Parathyroid adenoma (tissue), 2 donors: ENCODE results near the gene LAMA2.

Experiments used
- H2AFZ ChIP-seq: fragments of 300-600 bp; sonication (generic); one replicate; pipeline ENCODE4 v1.7.0; 2017; ENCODE audit warnings: antibody characterized with exemption, mild to moderate bottlenecking
- H3K27ac ChIP-seq: fragments of 300-600 bp; sonication (generic); one replicate; pipeline ENCODE4 v1.7.0; 2017
- H3K27me3 ChIP-seq: fragments of 300-600 bp; sonication (generic); one replicate; pipeline ENCODE4 v1.7.0; 2017; ENCODE audit warnings: low read length; ENCODE audit not compliant: control insufficient read depth, insufficient read depth
- H3K36me3 ChIP-seq: fragments of 300-600 bp; sonication (generic); one replicate; pipeline ENCODE4 v1.7.0; 2017; ENCODE audit warnings: low read length; ENCODE audit not compliant: control insufficient read depth, insufficient read depth
- H3K4me1 ChIP-seq: fragments of 300-600 bp; sonication (generic); one replicate; pipeline ENCODE4 v1.7.0; 2017; ENCODE audit warnings: control low read depth
- H3K4me2 ChIP-seq: fragments of 300-600 bp; sonication (generic); one replicate; pipeline ENCODE4 v1.7.0; 2017; ENCODE audit warnings: low read length
- H3K4me3 ChIP-seq: fragments of 300-600 bp; sonication (generic); one replicate; pipeline ENCODE4 v1.7.0; 2017; ENCODE audit warnings: low read depth, low read length
- H3K79me2 ChIP-seq: fragments of 300-600 bp; sonication (generic); one replicate; pipeline ENCODE4 v1.7.0; 2017; ENCODE audit warnings: control low read depth
- H3K9ac ChIP-seq: fragments of 300-600 bp; sonication (generic); one replicate; pipeline ENCODE4 v1.7.0; 2017; ENCODE audit warnings: mild to moderate bottlenecking
- H3K9me3 ChIP-seq: fragments of 300-600 bp; sonication (generic); one replicate; pipeline ENCODE4 v1.7.0; 2017; ENCODE audit warnings: low read length; ENCODE audit not compliant: control insufficient read depth
- CTCF ChIP-seq: fragments of 300-600 bp; sonication (generic); IDR thresholded peaks from one replicate; pipeline ENCODE4 v1.7.0; 2017; ENCODE audit warnings: antibody characterized with exemption, mild to moderate bottlenecking
- donor health status: primary hyperparathyroidism.

Gene LAMA2

GRCh38 chr6:129105793-129106192 is 222.9 kb downstream of the LAMA2 start:
- no peak overlapping the region for H3K27ac ChIP-seq
- no peaks in the 10 kb centered on the region for H3K79me2 ChIP-seq
- no peaks in the 10 kb centered on the region for H3K4me1 ChIP-seq
- H3K4me3 ChIP-seq = no peak overlapping the region
- H3K27me3 ChIP-seq = no peaks in the 10 kb centered on the region
- no peak overlapping the region for H2AFZ ChIP-seq
- H3K9ac ChIP-seq = no peak overlapping the region
- H3K9me3 ChIP-seq = no peaks in the 10 kb centered on the region
- no peak for TF ChIP-seq CTCF
- no peak overlapping the region for H3K4me2 ChIP-seq
- no peaks in the 10 kb centered on the region for H3K36me3 ChIP-seq

GRCh38 chr6:129108337-129108736 is 225.4 kb downstream of the LAMA2 start:
- no peak for TF ChIP-seq CTCF
- Histone ChIP-seq H3K4me2 (no peak overlapping the region), H2AFZ (no peak overlapping the region), H3K9ac (no peak overlapping the region), H3K36me3 (no peaks in the 10 kb centered on the region), H3K9me3 (no peaks in the 10 kb centered on the region), H3K4me3 (no peak overlapping the region), H3K4me1 (no peaks in the 10 kb centered on the region), H3K27me3 (no peaks in the 10 kb centered on the region), H3K27ac (no peak overlapping the region), H3K79me2 (no peaks in the 10 kb centered on the region)

GRCh38 chr6:129110690-129111343 is 227.9 kb downstream of the LAMA2 start:
- Histone ChIP-seq H3K4me3 (no peak overlapping the region), H3K4me2 (no peak overlapping the region), H3K27ac (no peak overlapping the region), H3K9ac (no peak overlapping the region), H3K9me3 (no peaks in the 10 kb centered on the region), H3K36me3 (no peaks in the 10 kb centered on the region), H3K79me2 (no peaks in the 10 kb centered on the region), H3K27me3 (no peaks in the 10 kb centered on the region), H2AFZ (no peak overlapping the region), H3K4me1 (no peaks in the 10 kb centered on the region)
- no peak for TF ChIP-seq CTCF

- no peaks in the 10 kb centered on the region for H3K9me3 ChIP-seq
- no peak overlapping the region for H2AFZ ChIP-seq
- H3K79me2 ChIP-seq = no peaks in the 10 kb centered on the region
- no peak for TF ChIP-seq CTCF
- H3K9ac ChIP-seq = no peak overlapping the region
- H3K4me3 ChIP-seq = no peak overlapping the region
- H3K27me3 ChIP-seq = no peaks in the 10 kb centered on the region
- no peaks in the 10 kb centered on the region for H3K36me3 ChIP-seq
- H3K4me1 ChIP-seq = no peaks in the 10 kb centered on the region
- no peak overlapping the region for H3K4me2 ChIP-seq
- H3K27ac ChIP-seq = no peak overlapping the region
These were observed 228.4 kb downstream of the LAMA2 start for GRCh38 chr6:129111346-129111745.

GRCh38 chr6:129111853-129112252 is 228.9 kb downstream of the LAMA2 start:
- no peak overlapping the region for H3K9ac ChIP-seq
- H3K36me3 ChIP-seq = no peaks in the 10 kb centered on the region
- no peaks in the 10 kb centered on the region for H3K4me1 ChIP-seq
- H3K4me3 ChIP-seq = no peak overlapping the region
- H2AFZ ChIP-seq = no peak overlapping the region
- no peak overlapping the region for H3K4me2 ChIP-seq
- no peaks in the 10 kb centered on the region for H3K9me3 ChIP-seq
- H3K79me2 ChIP-seq = no peaks in the 10 kb centered on the region
- H3K27ac ChIP-seq = no peak overlapping the region
- H3K27me3 ChIP-seq = no peaks in the 10 kb centered on the region
- TF ChIP-seq CTCF = no peak
